ENCODE data around the gene RNF214.

The RNF214 gene

DNA sequence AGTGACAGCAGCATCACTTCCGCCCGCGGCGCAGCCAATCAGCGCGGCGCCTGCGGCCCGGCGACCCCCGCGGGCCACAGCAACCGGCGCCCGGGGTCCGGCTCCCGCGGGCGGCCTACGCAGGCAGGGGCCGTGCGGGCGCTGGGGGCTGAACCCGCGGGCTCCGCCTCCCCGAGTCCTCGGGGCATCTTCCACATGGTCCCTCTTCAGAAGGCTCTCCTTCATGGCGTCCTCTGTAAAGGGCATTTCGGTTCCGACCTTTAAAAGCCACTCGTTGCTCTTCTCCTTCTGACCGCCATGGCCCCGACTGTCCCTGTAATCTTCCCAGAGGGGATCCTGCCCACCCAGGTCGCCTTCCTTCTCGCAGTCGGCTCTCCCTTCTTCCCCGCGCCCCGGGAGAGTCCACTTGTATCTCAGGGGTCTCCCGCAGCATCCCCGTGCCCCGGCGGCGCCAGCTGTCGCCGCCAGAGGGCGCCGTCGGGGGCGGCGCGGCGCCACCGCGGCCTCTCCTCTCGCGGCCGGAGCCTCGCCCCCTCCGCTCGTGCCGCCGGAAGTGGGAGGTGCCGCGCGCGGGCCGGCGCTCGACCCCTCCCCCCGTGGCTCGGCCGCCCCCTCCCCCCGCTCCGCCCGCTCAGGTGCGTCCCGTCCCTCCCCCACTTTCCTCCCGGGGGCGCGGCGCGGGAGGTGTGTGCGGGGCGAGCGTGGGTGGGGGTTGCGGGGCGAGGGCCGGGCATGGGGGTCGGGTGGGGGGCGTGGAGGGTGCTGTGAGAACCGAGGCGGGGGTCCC is at the start of gene RNF214:
RNF214 (plus strand) TSS at position 580 of the 787 bp plus-strand sequence. CDS start 1,602 bp downstream, outside the sequence.
- TF ChIP-seq, protein P1, sequence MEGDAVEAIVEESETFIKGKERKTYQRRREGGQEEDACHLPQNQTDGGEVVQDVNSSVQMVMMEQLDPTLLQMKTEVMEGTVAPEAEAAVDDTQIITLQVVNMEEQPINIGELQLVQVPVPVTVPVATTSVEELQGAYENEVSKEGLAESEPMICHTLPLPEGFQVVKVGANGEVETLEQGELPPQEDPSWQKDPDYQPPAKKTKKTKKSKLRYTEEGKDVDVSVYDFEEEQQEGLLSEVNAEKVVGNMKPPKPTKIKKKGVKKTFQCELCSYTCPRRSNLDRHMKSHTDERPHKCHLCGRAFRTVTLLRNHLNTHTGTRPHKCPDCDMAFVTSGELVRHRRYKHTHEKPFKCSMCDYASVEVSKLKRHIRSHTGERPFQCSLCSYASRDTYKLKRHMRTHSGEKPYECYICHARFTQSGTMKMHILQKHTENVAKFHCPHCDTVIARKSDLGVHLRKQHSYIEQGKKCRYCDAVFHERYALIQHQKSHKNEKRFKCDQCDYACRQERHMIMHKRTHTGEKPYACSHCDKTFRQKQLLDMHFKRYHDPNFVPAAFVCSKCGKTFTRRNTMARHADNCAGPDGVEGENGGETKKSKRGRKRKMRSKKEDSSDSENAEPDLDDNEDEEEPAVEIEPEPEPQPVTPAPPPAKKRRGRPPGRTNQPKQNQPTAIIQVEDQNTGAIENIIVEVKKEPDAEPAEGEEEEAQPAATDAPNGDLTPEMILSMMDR (IDR thresholded peaks at IDR 0.05), result peak; percentile 99

DNA sequence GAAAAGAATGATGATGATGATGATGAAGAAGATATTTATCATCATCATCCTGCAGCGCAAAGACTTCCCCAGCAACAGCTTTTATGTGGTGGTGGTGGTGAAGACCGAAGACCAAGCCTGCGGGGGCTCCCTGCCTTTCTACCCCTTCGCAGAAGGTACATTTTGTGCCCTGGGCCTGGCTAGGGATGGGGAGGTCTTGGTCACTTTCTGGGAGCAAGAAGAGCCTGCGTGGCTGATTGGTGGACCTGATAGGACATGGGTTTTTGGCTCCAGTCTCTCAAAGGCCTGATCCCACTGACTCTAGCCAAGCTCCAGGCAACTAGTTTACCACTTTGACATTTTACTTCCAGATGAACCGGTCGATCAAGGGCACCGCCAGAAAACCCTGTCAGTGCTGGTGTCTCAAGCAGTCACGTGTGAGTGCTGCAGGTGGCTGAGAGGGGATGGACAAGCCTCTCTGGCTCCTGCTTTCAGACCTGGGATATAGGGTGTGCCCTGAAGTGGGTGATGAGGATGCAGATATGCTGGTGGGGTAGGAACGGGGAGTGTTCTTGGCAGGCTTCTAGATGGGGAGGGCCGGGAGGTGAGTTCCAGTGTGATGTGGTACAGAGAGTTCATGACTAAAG is 48.6 kb upstream of the RNF214 start:
- TF ChIP-seq, protein P1 (IDR thresholded peaks at IDR 0.05), result no peak

DNA sequence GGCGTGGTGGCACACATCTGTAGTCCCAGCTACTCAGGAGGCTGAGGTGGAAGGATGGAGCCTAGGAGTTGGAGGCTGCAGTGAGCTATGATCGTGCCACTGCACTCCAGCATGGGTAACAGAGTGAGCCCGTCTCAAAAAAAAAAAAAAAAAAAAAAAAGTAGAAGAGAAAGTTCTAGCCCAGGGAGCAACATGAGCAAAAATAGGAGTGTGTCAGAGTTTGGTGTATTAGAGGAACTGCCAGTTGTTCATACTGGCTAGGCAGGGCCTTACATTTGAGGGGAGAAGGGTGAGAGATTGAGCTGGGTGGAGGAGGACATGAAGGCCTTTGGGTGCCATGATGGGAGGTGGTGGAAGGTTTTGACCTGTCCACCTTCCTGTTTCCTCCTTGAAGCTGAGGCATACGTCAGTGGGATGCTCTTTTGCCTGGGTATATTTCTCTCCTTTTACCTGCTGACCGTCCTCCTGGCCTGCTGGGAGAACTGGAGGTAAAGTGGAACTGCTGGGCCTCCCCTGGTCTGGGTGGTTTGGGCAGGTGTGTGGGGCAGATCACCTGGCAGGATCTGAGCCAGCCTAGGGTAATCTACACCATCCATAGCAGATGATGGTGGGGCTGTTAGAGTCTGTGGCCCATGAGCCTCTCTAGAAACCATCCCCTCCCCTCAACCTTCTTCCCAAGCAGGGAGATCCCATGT is 46.6 kb upstream of the RNF214 start:
- TF ChIP-seq, protein P1 (IDR thresholded peaks at IDR 0.05), result no peak

DNA sequence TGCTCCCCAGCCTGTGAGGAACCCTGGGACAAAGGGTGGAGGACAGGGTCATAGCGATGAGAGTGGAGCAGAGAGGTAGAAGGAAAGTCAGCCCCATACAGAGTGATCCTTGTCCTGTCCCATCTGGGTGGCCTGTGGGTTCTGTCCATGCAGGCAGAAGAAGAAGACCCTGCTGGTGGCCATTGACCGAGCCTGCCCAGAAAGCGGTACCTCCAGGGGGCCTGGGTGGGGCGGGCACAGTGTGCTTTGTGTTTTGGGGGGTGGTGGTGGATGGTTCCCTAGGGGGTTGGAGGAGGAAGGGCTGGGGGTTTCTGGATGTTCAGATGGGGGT is 46.1 kb upstream of the RNF214 start:
- TF ChIP-seq, protein P1 (IDR thresholded peaks at IDR 0.05), result no peak

DNA sequence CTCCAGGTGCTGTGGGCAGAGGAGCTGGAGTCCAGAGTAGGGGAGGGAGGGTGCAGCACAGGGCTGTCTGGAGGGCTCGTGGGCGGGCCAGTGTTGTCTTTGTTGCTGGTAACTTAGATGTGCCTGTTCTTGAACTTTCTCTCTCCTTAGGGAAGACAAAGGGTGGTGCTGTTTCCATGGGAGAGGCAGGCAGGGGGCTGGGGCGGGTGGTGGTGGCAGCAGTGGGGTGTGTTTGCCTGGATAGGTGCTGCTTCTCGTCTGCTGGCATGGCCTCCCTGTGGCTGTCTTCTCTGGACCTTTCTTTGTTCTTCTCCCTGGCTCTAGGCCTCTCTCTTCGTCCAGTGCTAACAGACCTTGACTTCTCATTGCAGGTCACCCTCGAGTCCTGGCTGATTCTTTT is 45.5 kb upstream of the RNF214 start:
- TF ChIP-seq, protein P1 (IDR thresholded peaks at IDR 0.05), result no peak

DNA sequence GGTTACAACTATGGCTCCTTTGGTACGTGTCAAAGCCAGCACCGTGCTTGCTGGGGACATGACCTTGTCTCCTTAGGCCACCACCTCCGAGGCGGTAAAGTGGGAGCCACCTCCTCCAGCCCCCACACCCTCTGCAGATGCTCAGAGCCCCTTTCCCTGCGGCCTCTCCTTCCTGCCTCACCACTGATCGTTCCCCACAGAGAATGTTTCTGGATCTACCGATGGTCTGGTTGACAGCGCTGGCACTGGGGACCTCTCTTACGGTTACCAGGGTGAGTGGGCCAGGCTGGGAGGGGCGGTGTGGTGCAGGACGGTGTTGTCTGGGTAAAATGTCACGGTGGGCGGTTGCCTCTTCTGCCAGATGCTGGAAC is 45.1 kb upstream of the RNF214 start:
- TF ChIP-seq, protein P1 (IDR thresholded peaks at IDR 0.05), result no peak

DNA sequence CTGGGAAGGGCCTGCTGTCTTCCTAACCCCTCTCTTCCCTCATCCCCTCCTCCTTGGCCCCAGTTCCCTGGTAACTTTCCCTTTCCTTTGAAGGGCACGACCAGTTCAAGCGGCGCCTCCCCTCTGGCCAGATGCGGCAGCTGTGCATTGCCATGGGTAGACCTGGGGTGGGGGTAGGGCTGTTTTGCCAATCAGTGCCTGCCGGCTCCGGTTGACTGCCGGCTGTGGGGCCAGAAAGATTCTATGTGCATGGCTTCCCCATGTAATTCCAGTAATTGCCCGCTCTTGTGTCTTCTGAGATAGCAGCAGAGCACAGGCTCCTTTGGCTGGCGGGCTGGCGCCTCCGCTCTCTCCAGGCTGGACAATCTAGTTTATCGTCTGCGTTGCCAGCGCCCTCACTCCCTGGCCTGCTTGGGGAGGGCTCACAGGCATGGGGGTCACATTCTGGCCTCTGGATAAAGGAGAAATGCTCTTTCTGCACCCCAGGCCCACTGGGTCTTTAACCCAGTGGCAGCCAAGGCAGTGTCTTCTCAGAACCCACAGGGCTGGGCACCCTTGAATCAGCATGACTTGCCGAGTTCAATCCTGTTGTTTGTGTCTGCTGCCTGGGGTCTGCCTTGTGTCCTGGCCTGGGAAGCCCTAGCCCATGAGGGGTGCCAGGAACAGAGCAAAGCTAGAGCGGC is 44.5 kb upstream of the RNF214 start:
- TF ChIP-seq, protein P1 (IDR thresholded peaks at IDR 0.05), result no peak
